Measurements from ENCODE around the gene BEST4.

- no peak for TF ChIP-seq EZH2 (IDR thresholded peaks at IDR 0.05; ENCODE audit: low read length)
- TF ChIP-seq CTCF (optimal IDR thresholded peaks at IDR 0.05 in 1 of 3, IDR thresholded peaks at IDR 0.05 in 1 of 3, conservative IDR thresholded peaks at IDR 0.05 in 1 of 3; ENCODE audit: extremely low read depth in 1 of 3, insufficient read depth in 2 of 3, low read length in 3 of 3), result no peak
Measured at GRCh38 chr1:44828003-44828651, 40.2 kb upstream of the BEST4 start.

Data from keratinocyte (primary cell).